Nephron (organoid): ENCODE results near the gene PVALEF.

ENCODE experiments used
- H3K27ac Mint-ChIP-seq, 3 experiments: 2 replicates each; pipeline ENCODE4 v1.8.0; 2020; ENCODE audit warnings: mixed read lengths in 3 of 3, mild to moderate bottlenecking in 2 of 3, moderate library complexity in 1 of 3
- H3K27me3 Mint-ChIP-seq: 2 replicates; pipeline ENCODE4 v1.8.0; 2021; ENCODE audit warnings: low read depth, mild to moderate bottlenecking, moderate library complexity, mixed read lengths
- H3K36me3 Mint-ChIP-seq: 2 replicates; pipeline ENCODE4 v1.8.0; 2020; ENCODE audit warnings: low read depth, mixed read lengths
- H3K4me1 Mint-ChIP-seq: 2 replicates; pipeline ENCODE4 v1.8.0; 2020; ENCODE audit warnings: mixed read lengths
- H3K4me3 Mint-ChIP-seq, 3 experiments: 2 replicates each; pipeline ENCODE4 v1.8.0; 2020; ENCODE audit warnings: mild to moderate bottlenecking in 3 of 3, mixed read lengths in 3 of 3, moderate library complexity in 2 of 3
- H3K9me3 Mint-ChIP-seq: 2 replicates; pipeline ENCODE4 v1.8.0; 2020; ENCODE audit warnings: mixed read lengths
- TF ChIP-seq, protein P1 (sequence below), 3 experiments: fragments of 200-600 bp; sonication (generic); IDR thresholded peaks; one replicate each; pipeline ENCODE4 v1.5.0; 2021; ENCODE audit warnings: antibody characterized with exemption in 3 of 3; ENCODE audit not compliant: unreplicated experiment in 3 of 3

The PVALEF gene

GRCh38 chr17:81202318-81202717 lies 37.0 kb downstream of the PVALEF start:
- Mint-ChIP-seq H3K9me3 (no peaks in the 10 kb centered on the region), H3K4me1 (no peaks in the 10 kb centered on the region), H3K27ac (no peak overlapping the region), H3K27me3 (no peaks in the 10 kb centered on the region), H3K4me3 (no peak overlapping the region), H3K36me3 (peaks cover 4% of the 10 kb centered on the region)
- TF ChIP-seq, protein P1, sequence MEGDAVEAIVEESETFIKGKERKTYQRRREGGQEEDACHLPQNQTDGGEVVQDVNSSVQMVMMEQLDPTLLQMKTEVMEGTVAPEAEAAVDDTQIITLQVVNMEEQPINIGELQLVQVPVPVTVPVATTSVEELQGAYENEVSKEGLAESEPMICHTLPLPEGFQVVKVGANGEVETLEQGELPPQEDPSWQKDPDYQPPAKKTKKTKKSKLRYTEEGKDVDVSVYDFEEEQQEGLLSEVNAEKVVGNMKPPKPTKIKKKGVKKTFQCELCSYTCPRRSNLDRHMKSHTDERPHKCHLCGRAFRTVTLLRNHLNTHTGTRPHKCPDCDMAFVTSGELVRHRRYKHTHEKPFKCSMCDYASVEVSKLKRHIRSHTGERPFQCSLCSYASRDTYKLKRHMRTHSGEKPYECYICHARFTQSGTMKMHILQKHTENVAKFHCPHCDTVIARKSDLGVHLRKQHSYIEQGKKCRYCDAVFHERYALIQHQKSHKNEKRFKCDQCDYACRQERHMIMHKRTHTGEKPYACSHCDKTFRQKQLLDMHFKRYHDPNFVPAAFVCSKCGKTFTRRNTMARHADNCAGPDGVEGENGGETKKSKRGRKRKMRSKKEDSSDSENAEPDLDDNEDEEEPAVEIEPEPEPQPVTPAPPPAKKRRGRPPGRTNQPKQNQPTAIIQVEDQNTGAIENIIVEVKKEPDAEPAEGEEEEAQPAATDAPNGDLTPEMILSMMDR (IDR thresholded peaks at IDR 0.05; ENCODE audit: unreplicated experiment in 3 of 3): no peak

- Mint-ChIP-seq H3K27me3 (no peaks in the 10 kb centered on the region), H3K36me3 (peaks cover 4% of the 10 kb centered on the region), H3K4me1 (no peaks in the 10 kb centered on the region), H3K4me3 (no peak overlapping the region), H3K9me3 (no peaks in the 10 kb centered on the region), H3K27ac (no peak overlapping the region)
- TF ChIP-seq, protein P1 (IDR thresholded peaks at IDR 0.05; ENCODE audit: unreplicated experiment in 3 of 3): no peak
Measured at GRCh38 chr17:81203136-81203535, 37.8 kb downstream of the PVALEF start.

GRCh38 chr17:81204578-81204977 lies 39.3 kb downstream of the PVALEF start:
- Mint-ChIP-seq H3K36me3 (peaks cover 7% of the 10 kb centered on the region), H3K4me3 (no peak overlapping the region), H3K27ac (no peak overlapping the region), H3K9me3 (no peaks in the 10 kb centered on the region), H3K4me1 (no peaks in the 10 kb centered on the region), H3K27me3 (no peaks in the 10 kb centered on the region)
- TF ChIP-seq, protein P1 (IDR thresholded peaks at IDR 0.05; ENCODE audit: unreplicated experiment in 3 of 3): no peak

GRCh38 chr17:81206166-81206565 lies 40.9 kb downstream of the PVALEF start:
- TF ChIP-seq, protein P1 (IDR thresholded peaks at IDR 0.05; ENCODE audit: unreplicated experiment in 3 of 3): no peak
- no peaks in the 10 kb centered on the region for H3K27me3 Mint-ChIP-seq
- H3K4me1 Mint-ChIP-seq: no peaks in the 10 kb centered on the region
- H3K4me3 Mint-ChIP-seq: no peak overlapping the region
- no peak overlapping the region for H3K27ac Mint-ChIP-seq
- H3K9me3 Mint-ChIP-seq: no peaks in the 10 kb centered on the region
- peaks cover 5% of the 10 kb centered on the region for H3K36me3 Mint-ChIP-seq

GRCh38 chr17:81206657-81207056 lies 41.4 kb downstream of the PVALEF start:
- Mint-ChIP-seq H3K9me3 (no peaks in the 10 kb centered on the region), H3K4me3 (no peak overlapping the region), H3K27me3 (no peaks in the 10 kb centered on the region), H3K36me3 (peaks cover 6% of the 10 kb centered on the region), H3K4me1 (no peaks in the 10 kb centered on the region), H3K27ac (no peak overlapping the region)
- TF ChIP-seq, protein P1 (IDR thresholded peaks at IDR 0.05; ENCODE audit: unreplicated experiment in 3 of 3): no peak
